Colonic mucosa (tissue), 4 donors: Measurements from ENCODE around the gene ALDH1A1. TPM values are rescaled to one million over a fixed set of nuclear protein-coding genes. Genes with fewer than 3 reads are reported as not detected.
"Not testable (repeated sequence)": the region's sequence is repeated elsewhere in the genome, so short reads cannot be mapped to it uniquely, and the experiment has no call there.

Experiments used
- DNase-seq: peaks from one replicate; pipeline ENCODE4 v3.0.0-alpha.2; 2020
- H3K27ac ChIP-seq: fragments of 200-600 bp; one replicate; pipeline ENCODE4 v1.8.0; 2021
- H3K27me3 ChIP-seq: fragments of 200-600 bp; one replicate; pipeline ENCODE4 v1.8.0; 2021
- H3K36me3 ChIP-seq: fragments of 200-600 bp; one replicate; pipeline ENCODE4 v1.8.0; 2021
- H3K4me1 ChIP-seq: fragments of 200-600 bp; one replicate; pipeline ENCODE4 v1.8.0; 2021; ENCODE audit warnings: mild to moderate bottlenecking
- H3K4me3 ChIP-seq: fragments of 200-600 bp; one replicate; pipeline ENCODE4 v1.8.0; 2021
- H3K9ac ChIP-seq, 2 donors: one replicate each; pipeline ENCODE4 v1.7.0; 2013; ENCODE audit warnings: control low read depth in 2 of 2, low read depth in 2 of 2, low read length in 2 of 2
- H3K9me3 ChIP-seq: fragments of 200-600 bp; one replicate; pipeline ENCODE4 v1.8.0; 2021
- CTCF ChIP-seq: fragments of 200-600 bp; IDR thresholded peaks from one replicate; pipeline ENCODE4 v1.8.0; 2022; ENCODE audit warnings: antibody characterized with exemption, mild to moderate bottlenecking
- intact Hi-C: fragments of 100-400 bp; cut with DNase I; formaldehyde crosslinking; loops from one replicate; pipeline ENCODE4 v1.14.1; 2022
- total RNA-seq, 2 donors: library from RNA; stranded (reverse); fragmentation: NEBNext Ultra II Directional in 1 of 2; extraction: Animal tissue kit (Norgen Biotek cat#: 25700) in 1 of 2; gene quantifications; one replicate each; pipeline ENCODE4 v1.2.1, GENCODE V29; 2021
- donor health status: healthy.
- donor health status: DM: no; HTN: no; CAD: no.
- donor health status: DM: no; HTN: no; CAD: no.

The ALDH1A1 gene
- total RNA-seq, 2 donors from 2014 or later: 61.3 to 102 TPM

- Histone ChIP-seq H3K9me3 (no peaks in the 10 kb centered on the region), H3K27me3 (no peaks in the 10 kb centered on the region), H3K36me3 (no peaks in the 10 kb centered on the region), H3K27ac (no peak overlapping the region), H3K4me3 (no peak overlapping the region), H3K9ac (no peak overlapping the region), H3K4me1 (peaks cover 3% of the 10 kb centered on the region)
- no peak for DNase-seq
- no peak for TF ChIP-seq CTCF
- intact Hi-C loops: loop anchor here (5.0 to 10.0 kb wide), 3 partner anchors 81 to 209 kb away; partner anchors contain the start of gene ALDH1A1
Measured at GRCh38 chr9:72873456-72873855, 79.4 kb downstream of the ALDH1A1 start.

GRCh38 chr9:72872718-72873117 lies 80.1 kb downstream of the ALDH1A1 start:
- Histone ChIP-seq H3K27ac (peak overlapping the region; percentile 36), H3K4me3 (no peak overlapping the region), H3K9ac (peak overlapping the region in 1 of 2 donors; percentile 38), H3K36me3 (no peaks in the 10 kb centered on the region), H3K9me3 (no peaks in the 10 kb centered on the region), H3K27me3 (no peaks in the 10 kb centered on the region), H3K4me1 (peaks cover 3% of the 10 kb centered on the region)
- DNase-seq: peak; percentile 25
- no peak for TF ChIP-seq CTCF
- intact Hi-C loops: loop anchor here (5.0 to 10.0 kb wide), 3 partner anchors 82 to 210 kb away; partner anchors contain the start of gene ALDH1A1

DNA sequence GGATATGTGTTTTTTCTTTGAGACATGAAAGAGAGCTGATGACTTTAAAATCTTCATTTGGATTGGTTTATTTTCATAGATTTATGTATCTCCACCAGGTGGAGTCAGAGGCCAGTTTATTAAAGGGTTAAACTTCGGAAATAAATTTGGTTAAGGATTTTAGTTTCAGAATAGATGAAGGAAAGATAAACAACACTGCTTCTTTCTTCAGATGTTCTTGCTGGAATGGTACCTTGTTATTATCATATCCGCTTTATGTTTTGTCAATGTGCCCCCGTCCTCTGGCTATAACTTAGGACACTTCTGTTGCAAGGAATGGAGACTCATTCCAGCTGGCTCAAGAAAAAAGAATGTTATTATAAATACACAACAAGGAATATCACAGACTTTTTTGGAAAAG lies 81.2 kb downstream of the ALDH1A1 start:
- intact Hi-C loops: loop anchor here (5.0 to 10.0 kb wide), 3 partner anchors 83 to 211 kb away; partner anchors contain the start of gene ALDH1A1
- Histone ChIP-seq H3K9me3 (no peaks in the 10 kb centered on the region), H3K9ac (no peak overlapping the region), H3K4me3 (no peak overlapping the region), H3K27ac (no peak overlapping the region), H3K27me3 (no peaks in the 10 kb centered on the region), H3K36me3 (no peaks in the 10 kb centered on the region), H3K4me1 (peaks cover 3% of the 10 kb centered on the region)
- DNase-seq: no peak
- peak; percentile 53 for TF ChIP-seq CTCF

DNA sequence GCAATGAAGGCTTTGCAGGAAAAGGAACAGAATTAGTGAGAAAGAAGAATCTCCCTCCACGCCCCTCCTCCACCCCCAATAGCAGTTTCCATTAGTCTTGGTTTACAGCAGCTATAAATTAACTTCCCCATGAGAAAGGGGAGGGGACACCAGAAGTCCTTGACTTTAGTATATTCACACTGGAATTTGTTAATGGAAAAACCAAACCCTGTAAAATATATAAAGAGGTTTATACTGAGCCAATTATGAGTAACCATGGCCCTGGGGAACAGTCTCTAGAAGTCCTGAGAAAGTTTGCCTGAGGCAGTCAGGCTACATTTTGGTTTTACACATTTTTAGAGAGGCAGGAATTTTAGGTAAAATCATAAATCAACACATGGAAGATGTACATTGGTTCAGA lies 88.5 kb downstream of the ALDH1A1 start:
- no peak for TF ChIP-seq CTCF
- H3K9me3 ChIP-seq: no peaks in the 10 kb centered on the region
- H3K36me3 ChIP-seq: no peaks in the 10 kb centered on the region
- no peak overlapping the region for H3K4me3 ChIP-seq
- H3K4me1 ChIP-seq: no peaks in the 10 kb centered on the region
- no peak overlapping the region for H3K9ac ChIP-seq
- intact Hi-C loops: no loop called here
- no peak overlapping the region for H3K27ac ChIP-seq
- DNase-seq: no peak
- H3K27me3 ChIP-seq: no peaks in the 10 kb centered on the region

GRCh38 chr9:72863456-72864094 lies 89.3 kb downstream of the ALDH1A1 start:
- H3K9me3 ChIP-seq: no peaks in the 10 kb centered on the region
- no peak for TF ChIP-seq CTCF
- H3K9ac ChIP-seq: no peak overlapping the region
- H3K4me3 ChIP-seq: no peak overlapping the region
- no peaks in the 10 kb centered on the region for H3K27me3 ChIP-seq
- H3K4me1 ChIP-seq: no peaks in the 10 kb centered on the region
- no peak for DNase-seq
- no peak overlapping the region for H3K27ac ChIP-seq
- intact Hi-C loops: no loop called here
- H3K36me3 ChIP-seq: no peaks in the 10 kb centered on the region

DNA sequence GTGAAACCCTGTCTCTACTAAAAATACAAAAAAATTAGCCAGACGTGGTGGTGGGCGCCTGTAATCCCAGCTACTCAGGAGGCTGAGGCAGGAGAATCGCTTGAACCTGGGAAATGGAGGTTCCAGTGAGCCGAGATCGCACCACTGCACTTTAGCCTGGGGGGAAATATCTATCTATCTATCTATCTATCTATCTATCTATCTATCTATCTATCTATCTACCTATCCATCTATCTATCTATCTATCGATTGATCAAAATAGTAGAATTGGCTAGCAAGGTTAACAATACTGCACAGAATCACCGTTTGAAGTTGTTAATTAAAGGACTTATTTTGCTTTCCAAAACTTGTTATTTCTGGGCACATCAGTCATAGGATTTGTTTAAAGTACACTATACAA lies 90.1 kb downstream of the ALDH1A1 start:
- intact Hi-C loops, H3K9me3 ChIP-seq, H3K4me3 ChIP-seq, H3K27me3 ChIP-seq, H3K36me3 ChIP-seq, H3K4me1 ChIP-seq, H3K9ac ChIP-seq, H3K27ac ChIP-seq, DNase-seq: not testable (repeated sequence)
